Iris pigment epithelial cell (primary cell): Measurements from ENCODE around the gene IRF1.
"Not testable (repeated sequence)": the region's sequence is repeated elsewhere in the genome, so short reads cannot be mapped to it uniquely, and the experiment has no call there.

Experiments used
- DNase-seq: peaks from one replicate; pipeline ENCODE4 v3.0.0-alpha.2; 2011; ENCODE audit warnings: low read depth

IRF1 gene

GRCh38 chr5:132486318-132487094 lies 4.1 kb downstream of the IRF1 start:
- DNase-seq = no peak

DNA sequence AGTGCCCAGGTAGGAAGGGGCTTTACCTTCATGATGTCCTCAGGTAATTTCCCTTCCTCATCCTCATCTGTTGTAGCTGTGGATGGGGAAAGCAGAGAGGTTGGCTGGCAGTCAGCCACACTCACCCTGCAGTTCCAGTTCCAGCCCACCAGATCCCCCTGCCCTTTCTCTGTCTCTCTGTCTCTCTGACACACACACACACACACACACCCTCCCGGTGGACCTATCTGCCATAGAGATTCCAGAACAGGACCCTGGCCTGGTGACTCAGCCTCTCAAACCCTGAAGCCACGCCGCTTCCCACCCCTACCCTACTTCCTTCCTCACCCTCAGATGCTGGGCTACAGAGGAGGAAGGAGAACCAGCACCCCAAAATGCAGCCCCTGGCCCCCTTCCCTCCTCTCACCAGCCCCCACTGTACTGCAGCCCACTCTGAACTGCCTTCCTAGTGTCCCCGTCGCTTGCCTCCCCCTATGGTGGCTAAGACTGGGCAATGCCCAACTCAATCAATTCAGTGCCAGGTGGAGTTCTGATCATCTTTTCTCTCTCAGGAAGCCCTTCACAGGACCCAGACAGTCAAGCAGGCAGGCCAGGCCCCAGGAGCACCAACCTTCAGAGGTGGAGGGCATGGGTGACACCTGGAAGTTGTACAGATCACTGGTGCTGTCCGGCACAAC lies 4.8 kb downstream of the IRF1 start:
- DNase-seq = no peak

- not testable (repeated sequence) for DNase-seq
These were observed 5.5 kb downstream of the IRF1 start for GRCh38 chr5:132484876-132485640.

DNA sequence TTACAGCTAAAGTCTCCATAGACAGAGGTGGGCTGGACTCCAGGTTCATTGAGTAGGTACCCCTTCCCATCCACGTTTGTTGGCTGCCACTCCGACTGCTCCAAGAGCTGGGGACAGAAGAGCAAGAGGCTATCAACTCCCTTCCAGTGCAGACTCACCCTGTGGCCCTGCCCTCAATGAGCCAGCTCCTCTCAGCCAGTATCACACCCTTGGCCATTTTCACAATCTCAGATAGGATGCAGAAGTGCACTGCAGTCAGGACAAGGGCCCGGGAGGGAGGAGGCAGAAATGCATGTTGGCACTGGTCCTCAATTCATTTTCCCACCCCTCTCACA lies 6.2 kb downstream of the IRF1 start:
- DNase-seq = no peak

GRCh38 chr5:132483661-132484390 lies 6.7 kb downstream of the IRF1 start:
- no peak for DNase-seq

DNA sequence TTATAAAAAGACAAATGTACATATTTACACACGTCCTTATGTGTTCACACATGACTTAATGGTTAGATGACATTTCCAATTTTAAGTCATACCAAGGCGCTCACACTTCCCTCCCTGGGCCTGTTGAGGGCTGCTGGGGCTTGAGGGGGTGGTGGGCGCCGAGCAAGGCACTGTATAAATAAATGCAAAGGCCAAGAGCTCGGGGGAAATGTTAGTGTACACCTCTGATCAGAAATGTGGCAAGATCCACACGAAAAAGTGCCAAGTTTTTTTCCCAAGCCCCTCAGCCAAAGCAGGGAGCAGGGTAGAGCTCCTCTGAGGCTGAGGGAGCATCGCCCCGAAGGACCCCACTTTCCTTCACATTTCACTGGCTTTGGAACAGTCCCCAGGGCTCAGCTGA lies 7.5 kb downstream of the IRF1 start:
- DNase-seq = no peak

GRCh38 chr5:132481596-132482211 lies 8.9 kb downstream of the IRF1 start:
- DNase-seq = no peak

DNA sequence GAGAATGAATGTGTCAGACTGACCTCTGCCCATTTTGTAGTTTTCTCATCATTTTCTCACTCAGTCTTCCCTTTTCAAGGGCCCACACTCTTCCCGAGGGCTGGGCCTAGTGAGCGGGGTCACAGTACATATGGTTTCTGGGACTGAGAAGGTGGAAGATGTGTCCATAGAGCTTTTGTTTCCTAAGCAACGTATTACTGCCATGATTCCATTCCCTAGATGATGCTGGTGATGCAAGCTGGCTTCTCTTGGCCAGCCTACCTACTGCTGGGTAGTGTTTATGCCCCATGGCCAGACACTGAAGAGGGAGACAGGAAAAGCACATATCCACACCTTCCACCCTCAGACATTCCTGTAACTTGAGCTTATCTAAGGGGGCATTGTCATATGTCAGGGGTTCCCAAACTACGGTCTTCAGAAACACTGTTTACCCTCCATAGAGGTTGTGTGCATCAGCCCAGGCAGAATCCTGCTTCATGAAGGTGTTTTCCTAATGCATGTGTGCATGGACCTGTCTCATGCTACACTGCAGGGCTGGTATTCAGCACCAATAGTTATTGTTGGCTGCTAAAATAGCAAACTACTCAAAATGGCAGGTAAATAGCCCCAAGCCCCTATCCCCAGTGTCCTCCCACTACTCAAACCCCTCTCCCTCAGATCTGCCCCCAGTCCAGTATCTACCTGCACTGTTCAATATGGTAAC lies 9.5 kb downstream of the IRF1 start:
- no peak for DNase-seq

GRCh38 chr5:132480546-132480892 lies 10.1 kb downstream of the IRF1 start:
- DNase-seq = no peak

DNA sequence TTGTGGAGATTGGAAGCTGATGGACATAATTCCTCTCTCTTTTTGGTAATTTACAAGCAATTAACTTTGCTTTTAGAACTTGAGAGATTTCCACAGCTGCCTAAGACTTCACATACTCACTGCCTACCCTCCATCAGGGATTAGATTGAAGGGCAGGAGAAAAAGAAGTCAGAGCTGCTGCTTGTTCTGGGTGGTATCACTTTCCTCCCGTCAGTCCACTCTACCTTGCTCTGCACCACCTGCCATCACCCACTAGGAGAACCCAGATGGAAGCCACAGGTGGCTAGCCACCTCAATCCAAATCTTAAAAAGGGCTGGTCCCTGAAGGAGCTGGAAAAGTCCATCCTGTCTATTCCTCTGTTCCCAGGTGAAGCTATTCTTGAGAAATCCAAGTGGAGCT lies 10.5 kb downstream of the IRF1 start:
- no peak for DNase-seq

DNA sequence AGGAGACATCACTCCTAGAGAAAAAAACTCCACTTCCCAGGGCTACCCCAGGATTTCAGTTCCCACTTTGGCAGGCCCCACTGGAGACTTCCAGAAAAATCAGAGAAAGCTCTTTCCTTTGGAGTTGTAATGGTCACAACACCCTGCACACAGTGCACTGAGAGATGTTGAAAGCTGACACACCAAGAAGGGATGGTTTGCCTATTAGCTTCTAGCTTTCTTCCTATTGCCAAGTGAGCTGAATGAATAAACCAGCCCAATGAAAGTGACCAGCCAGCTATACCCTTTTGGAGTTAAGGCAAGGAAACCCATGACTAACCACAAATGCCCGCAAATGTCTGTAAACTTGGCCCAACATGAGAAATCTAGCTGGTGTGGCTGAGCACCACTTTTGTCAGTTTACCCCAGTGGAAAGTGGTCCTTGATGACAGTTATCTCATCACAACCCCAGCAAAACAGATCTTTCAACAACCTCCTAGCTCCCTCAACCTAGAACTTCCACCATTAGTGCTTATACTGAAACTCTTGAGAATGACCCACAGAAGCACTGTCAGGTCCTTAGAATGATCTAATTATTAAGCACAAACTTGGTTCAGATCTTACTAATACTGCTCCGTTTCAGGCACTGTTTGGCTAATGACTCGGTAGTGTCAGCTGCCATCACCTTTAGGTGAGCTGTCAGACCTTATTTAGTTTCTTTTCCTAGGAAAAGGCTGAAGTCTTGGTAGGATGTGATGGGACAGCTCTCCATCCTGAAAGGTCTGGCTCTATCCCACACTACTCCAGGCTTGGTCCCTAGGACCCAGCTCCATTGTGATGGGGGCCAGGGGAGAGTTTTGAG lies 11.2 kb downstream of the IRF1 start:
- no peak for DNase-seq

DNA sequence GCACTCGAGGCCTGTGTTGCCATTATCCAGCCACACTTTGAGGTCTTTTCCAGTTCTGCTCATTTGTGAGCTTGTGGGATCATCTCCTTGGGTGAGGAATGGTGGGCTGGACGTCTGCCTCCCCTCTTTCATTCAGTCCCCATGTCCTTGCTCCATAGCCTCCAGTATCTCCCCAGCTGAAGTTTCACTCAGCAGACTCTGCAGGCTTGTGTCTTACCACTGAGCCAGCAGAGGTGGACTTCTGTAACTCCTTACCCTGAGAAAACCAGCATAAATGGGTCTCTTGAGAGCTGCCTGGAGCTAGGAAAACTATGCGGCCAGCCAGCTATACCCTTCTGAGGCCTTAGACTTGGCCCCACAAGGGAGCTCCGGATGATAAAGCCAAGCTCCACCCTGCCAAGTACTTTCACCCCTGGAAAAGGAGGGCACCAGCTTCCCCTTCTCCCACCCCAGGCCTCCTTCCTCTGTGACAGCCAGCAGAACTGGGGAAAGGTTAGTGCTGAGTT lies 12.2 kb downstream of the IRF1 start:
- no peak for DNase-seq

DNA sequence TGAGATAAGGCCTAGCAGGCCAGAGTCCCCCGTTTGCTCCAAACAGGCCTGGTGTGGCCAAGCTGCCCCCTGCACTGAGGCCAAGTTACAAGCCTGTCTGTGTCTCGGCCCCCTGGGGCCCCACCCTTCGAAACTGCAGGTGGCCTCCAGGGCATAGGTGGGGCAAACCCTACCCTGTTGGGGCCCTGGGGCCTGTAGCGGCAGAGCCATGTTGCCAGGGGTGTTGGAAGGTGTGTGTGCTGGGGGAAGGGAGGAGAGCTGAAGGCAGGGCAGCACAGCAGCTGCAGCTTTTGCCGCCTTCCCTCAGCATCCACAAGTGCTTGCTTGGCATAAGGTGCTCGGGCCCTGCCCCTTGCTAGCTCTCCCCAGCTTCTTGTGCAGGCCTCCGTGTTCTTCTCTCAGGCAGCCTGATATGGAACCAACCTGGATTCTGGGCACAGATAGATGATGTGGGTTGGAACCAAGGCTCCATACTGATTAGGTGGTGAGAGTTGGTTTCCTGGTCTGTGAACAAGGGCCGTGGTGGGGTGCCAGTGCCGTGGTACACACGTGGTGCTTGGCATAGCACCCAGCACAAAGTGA lies 12.7 kb downstream of the IRF1 start:
- DNase-seq = no peak

DNA sequence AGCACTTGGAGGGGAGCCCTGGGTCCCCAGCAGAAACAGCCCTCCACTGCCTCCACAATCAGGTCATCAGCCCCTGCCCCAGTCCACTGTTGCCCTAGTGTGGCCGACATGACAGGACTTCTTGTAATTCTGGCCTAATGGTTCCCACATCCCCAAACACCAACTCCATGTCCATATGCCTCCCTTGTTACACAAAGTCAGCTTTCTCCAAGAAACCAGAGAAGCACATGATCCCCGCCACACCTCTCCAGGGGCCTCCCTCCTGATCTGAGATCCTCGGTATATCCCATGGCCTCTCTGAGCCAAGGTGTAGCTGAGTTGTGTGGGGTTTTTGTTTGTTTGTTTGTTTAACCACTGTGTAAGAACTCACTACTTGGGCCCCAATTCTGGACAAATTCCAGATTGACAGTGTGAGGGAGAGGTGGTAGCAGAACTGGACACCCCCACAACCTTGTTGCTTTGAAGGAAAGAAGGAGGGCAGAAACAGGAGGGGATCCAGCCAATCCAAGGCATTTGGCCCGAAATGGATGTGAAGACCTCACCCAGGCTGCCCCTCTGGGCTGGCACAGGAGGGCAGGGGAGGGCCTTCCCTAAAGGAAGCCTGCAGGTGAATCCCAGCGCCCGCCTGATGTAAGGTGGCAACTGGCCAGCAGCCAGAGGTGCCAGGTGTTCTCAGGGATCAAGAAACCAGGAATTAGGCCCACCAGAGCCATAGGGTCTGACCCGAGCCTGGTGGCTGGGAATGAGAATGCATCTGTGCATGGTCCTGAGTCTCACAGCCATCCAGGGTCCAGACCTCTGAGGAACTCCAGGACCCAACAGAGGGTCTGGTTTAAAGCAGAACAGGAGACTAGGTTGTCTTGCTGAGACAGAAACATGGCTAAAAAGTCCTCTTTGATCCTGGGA lies 13.4 kb downstream of the IRF1 start:
- DNase-seq = no peak

- no peak for DNase-seq
These were observed 14.3 kb downstream of the IRF1 start for GRCh38 chr5:132475987-132476875.

DNA sequence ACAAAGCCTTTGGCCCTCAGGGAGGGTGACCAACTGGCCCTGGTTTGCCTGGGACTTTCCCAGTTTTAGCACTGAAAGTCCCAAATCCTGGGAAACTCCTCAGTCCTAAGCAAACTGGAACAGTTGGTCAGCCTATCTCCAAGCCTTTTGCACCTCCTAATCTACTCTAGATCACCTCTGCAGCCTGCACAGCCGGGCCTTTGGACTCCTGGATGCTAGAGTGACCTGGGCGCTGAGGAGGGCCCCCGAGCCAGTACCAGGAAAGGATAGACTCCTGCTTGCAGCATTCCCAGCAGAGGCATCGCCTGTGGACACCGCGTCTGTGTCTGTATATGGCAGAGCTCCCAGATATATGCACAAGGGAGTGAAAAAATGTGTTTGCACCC lies 15.1 kb downstream of the IRF1 start:
- no peak for DNase-seq

DNA sequence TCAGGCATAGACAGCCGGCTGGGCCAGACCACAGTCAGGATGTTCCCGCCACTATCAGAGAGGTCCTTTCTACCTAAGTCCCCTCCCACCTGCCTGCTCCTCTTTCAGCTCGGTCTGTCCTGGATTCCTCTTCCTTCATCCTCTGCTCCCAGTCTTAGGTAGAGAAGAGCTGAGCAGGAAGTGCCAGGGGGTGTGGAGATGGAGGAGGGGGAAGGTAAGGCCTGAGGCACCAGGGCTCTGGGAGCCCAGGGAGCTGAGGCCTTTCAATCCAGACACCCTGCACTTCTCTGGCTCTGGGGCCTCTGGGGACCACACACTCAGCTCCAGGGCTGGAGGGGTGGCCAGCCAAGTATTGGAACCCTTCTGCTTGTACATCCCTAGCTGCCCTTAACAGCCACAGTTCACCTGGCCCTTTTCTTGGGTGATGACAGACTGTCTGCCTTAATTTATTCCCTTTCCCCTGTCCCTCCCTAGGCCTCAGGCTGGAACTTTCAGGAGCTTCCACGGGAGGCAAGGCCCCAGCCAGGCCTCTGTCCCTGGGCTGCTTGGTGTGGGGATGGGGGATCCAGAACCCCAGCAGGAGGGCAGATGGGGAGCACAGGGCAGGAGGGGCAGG lies 15.6 kb downstream of the IRF1 start:
- DNase-seq = no peak
